ENCODE measurements around the gene EXOC2.

EXOC2 gene

GRCh38 chr6:494394-494793 is 198.5 kb downstream of the EXOC2 start:
- DNase-seq (ENCODE audit: low read depth): no peak

- no peak for DNase-seq (ENCODE audit: low read depth)
These were observed 199.1 kb downstream of the EXOC2 start for GRCh38 chr6:493840-494239.

- no peak for DNase-seq (ENCODE audit: low read depth)
These were observed 200.0 kb downstream of the EXOC2 start for GRCh38 chr6:492816-493414.

- no peak for DNase-seq (ENCODE audit: low read depth)
These were observed 200.8 kb downstream of the EXOC2 start for GRCh38 chr6:492178-492577.

- no peak for DNase-seq (ENCODE audit: low read depth)
These were observed 201.7 kb downstream of the EXOC2 start for GRCh38 chr6:491233-491632.

GRCh38 chr6:490251-491037 is 202.5 kb downstream of the EXOC2 start:
- no peak for DNase-seq (ENCODE audit: low read depth)

- no peak for DNase-seq (ENCODE audit: low read depth)
These were observed 203.2 kb downstream of the EXOC2 start for GRCh38 chr6:489762-490161.

- no peak for DNase-seq (ENCODE audit: low read depth)
These were observed 203.9 kb downstream of the EXOC2 start for GRCh38 chr6:489001-489400.

- DNase-seq (ENCODE audit: low read depth): no peak
These were observed 205.0 kb downstream of the EXOC2 start for GRCh38 chr6:487956-488355.

- DNase-seq (ENCODE audit: low read depth): no peak
These were observed 207.2 kb downstream of the EXOC2 start for GRCh38 chr6:485655-486170.

- no peak for DNase-seq (ENCODE audit: low read depth)
These were observed 208.2 kb downstream of the EXOC2 start for GRCh38 chr6:484746-485145.

GRCh38 chr6:484086-484745 is 208.7 kb downstream of the EXOC2 start:
- no peak for DNase-seq (ENCODE audit: low read depth)

- no peak for DNase-seq (ENCODE audit: low read depth)
These were observed 217.6 kb downstream of the EXOC2 start for GRCh38 chr6:475314-475713.

- DNase-seq (ENCODE audit: low read depth): no peak
These were observed 218.3 kb downstream of the EXOC2 start for GRCh38 chr6:474453-475185.

GRCh38 chr6:473768-474452 is 219.0 kb downstream of the EXOC2 start:
- no peak for DNase-seq (ENCODE audit: low read depth)

GRCh38 chr6:473356-473755 is 219.6 kb downstream of the EXOC2 start:
- no peak for DNase-seq (ENCODE audit: low read depth)

GRCh38 chr6:470901-471448 is 222.0 kb downstream of the EXOC2 start:
- DNase-seq (ENCODE audit: low read depth): no peak

- DNase-seq (ENCODE audit: low read depth): no peak
These were observed 222.7 kb downstream of the EXOC2 start for GRCh38 chr6:470051-470900.

GRCh38 chr6:467671-468082 is 225.3 kb downstream of the EXOC2 start:
- DNase-seq (ENCODE audit: low read depth): no peak

- no peak for DNase-seq (ENCODE audit: low read depth)
These were observed 225.8 kb downstream of the EXOC2 start for GRCh38 chr6:467111-467510.

- no peak for DNase-seq (ENCODE audit: low read depth)
These were observed 226.4 kb downstream of the EXOC2 start for GRCh38 chr6:466564-466963.
